Vagina (tissue), 2 donors: Measurements from ENCODE around the gene C2CD4A.

Source experiments
- CTCF ChIP-seq, 3 experiments: fragments of 450-650 bp in 2 of 3; fragments of 200-600 bp in 1 of 3; sonication (generic) in 1 of 3; IDR thresholded peaks; one replicate each; pipeline ENCODE4 v1.5.1; 2017 to 2019; ENCODE audit warnings: antibody characterized with exemption in 3 of 3, mild to moderate bottlenecking in 2 of 3, moderate library complexity in 2 of 3
- POLR2A ChIP-seq, 2 donors: fragments of 450-650 bp; IDR thresholded peaks; one replicate each; pipeline ENCODE4 v1.6.1; 2017; ENCODE audit warnings: antibody characterized with exemption in 2 of 2, mild to moderate bottlenecking in 2 of 2, moderate library complexity in 2 of 2
- POLR2AphosphoS5 ChIP-seq, 2 donors: sonication (generic); formaldehyde crosslinking; IDR thresholded peaks; one replicate each; pipeline ENCODE4 v1.9.0; 2017; ENCODE audit warnings: antibody characterized with exemption in 2 of 2, mild to moderate bottlenecking in 2 of 2, low read depth in 1 of 2; ENCODE audit not compliant: insufficient read depth in 1 of 2

DNA sequence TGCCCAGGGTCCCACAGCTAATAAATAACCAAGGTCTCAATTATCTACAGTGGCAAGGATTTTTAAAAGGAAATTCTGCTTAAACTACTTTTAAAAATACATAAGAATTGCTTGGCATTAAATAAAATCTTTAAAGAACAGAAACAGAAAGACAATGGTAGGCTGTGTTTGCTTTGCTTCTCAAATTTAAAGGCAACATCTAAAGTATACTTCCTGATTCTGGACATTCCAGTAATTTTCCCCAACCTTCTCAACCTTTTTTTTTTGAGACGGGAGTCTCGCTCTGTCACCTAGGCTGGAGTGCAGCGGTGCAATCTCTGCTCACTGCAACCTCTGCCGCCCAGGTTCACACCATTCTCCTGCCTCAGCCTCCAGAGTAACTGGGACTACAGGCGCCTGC lies 11.8 kb upstream of the C2CD4A start:
- TF ChIP-seq CTCF (IDR thresholded peaks at IDR 0.05) (no peak), POLR2A (IDR thresholded peaks at IDR 0.05) (no peak), POLR2AphosphoS5 (IDR thresholded peaks at IDR 0.05; ENCODE audit: insufficient read depth in 1 of 2, low read depth in 1 of 2) (no peak)
